ENCODE results near the gene ARFIP1.

Gene ARFIP1

DNA sequence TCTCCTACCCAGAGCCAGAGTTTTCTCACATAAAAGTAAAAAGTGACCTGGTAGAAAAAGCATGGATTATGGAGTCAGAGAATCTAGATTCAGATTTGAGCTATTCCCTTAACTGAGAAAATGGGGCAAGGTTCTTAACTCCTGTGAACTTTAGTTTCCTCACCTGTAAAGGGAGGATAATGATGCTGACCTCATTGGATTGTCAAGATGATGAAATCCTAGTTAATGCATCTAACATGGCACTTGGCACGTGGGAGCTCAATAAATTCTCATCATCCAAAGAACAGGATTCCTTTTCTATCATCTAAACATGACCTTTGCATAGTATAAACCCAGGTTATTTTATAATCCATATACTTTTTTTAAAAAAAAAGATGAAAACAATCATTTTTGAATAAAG is 175.0 kb downstream of the ARFIP1 start:
- Histone ChIP-seq H3K4me3 (no peak overlapping the region), H3K36me3 (no peaks in the 10 kb centered on the region), H3K9ac (no peak overlapping the region), H3K27ac (no peak overlapping the region), H3K4me1 (peaks cover 7% of the 10 kb centered on the region; the same call in 1 of the 2 replicates), H4K20me1 (no peaks in the 10 kb centered on the region), H3K27me3 (no peaks in the 10 kb centered on the region), H3K9me3 (no peaks in the 10 kb centered on the region), H3K4me2 (no peak overlapping the region)
- no peak for TF ChIP-seq Cebpa-rat (IDR thresholded peaks at IDR 0.05)

DNA sequence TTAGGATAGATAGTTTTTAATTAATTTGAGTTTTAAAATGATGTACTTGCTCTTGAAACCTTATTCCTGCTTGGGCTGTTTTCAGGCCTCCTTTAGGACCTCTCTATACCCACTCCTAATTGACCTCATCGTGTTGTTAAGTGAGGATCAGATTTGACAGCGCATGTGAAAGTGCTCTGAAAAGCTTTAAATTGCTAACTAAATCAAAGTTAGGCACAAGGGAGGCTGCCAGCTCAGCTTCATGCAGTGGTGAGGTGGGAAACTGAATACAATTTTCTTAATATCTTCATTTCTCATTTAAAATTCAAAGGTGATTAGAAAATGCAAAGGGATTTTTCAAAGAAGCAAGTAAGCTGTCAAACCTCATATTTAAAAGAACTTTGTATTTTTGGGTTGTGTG is 176.4 kb downstream of the ARFIP1 start:
- peak overlapping the region; percentile 32; the same call in 1 of the 2 replicates for H3K4me2 ChIP-seq
- H3K36me3 ChIP-seq: no peaks in the 10 kb centered on the region
- TF ChIP-seq Cebpa-rat (IDR thresholded peaks at IDR 0.05): no peak
- no peak overlapping the region for H3K4me3 ChIP-seq
- H3K27me3 ChIP-seq: no peaks in the 10 kb centered on the region
- H3K9ac ChIP-seq: no peak overlapping the region
- H4K20me1 ChIP-seq: no peaks in the 10 kb centered on the region
- H3K9me3 ChIP-seq: no peaks in the 10 kb centered on the region
- H3K27ac ChIP-seq: no peak overlapping the region
- peaks cover 7% of the 10 kb centered on the region; the same call in 1 of the 2 replicates for H3K4me1 ChIP-seq

DNA sequence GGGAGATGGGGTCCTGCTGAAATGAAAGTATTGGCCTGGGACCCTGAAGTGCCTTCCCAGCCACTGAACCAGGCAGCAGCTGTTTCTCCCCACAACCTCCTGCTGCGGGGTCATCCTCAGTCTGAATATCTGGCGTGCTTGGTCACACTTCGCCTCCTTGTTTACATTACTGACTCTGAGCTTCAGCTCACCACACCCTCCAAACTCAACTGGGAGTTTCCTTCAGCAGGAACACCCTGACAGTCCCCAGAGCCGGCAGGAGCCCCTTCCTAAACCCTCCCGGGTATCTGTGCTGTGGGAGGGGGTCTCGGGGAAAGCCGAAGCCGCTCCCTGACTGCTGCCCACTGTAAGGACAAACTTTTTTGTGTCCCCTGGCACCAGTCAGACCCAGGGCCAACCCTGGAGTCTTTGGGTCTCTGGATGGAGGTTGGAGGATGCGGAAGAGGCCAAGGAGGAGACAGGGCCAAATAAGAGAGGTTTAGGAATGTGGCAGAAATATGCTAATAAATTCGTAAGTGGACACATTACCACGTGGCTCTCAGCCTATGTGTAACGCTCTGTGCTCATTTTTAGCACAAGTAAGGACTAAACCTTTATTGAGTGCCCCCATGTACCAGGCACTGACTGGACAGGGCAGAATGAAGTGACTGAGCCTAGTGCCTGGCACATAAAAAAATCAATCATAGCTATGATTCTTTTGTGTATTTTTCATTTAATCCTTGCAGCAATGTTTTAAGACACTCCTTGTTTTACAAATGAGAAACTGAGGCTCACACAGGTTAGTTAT is 177.1 kb downstream of the ARFIP1 start:
- Histone ChIP-seq H4K20me1 (no peaks in the 10 kb centered on the region), H3K27ac (no peak overlapping the region), H3K4me3 (no peak overlapping the region), H3K4me2 (peak overlapping the region; percentile 32; the same call in 1 of the 2 replicates), H3K36me3 (no peaks in the 10 kb centered on the region), H3K9me3 (no peaks in the 10 kb centered on the region), H3K9ac (no peak overlapping the region), H3K27me3 (no peaks in the 10 kb centered on the region), H3K4me1 (peaks cover 7% of the 10 kb centered on the region; the same call in 1 of the 2 replicates)
- no peak for TF ChIP-seq Cebpa-rat (IDR thresholded peaks at IDR 0.05)

DNA sequence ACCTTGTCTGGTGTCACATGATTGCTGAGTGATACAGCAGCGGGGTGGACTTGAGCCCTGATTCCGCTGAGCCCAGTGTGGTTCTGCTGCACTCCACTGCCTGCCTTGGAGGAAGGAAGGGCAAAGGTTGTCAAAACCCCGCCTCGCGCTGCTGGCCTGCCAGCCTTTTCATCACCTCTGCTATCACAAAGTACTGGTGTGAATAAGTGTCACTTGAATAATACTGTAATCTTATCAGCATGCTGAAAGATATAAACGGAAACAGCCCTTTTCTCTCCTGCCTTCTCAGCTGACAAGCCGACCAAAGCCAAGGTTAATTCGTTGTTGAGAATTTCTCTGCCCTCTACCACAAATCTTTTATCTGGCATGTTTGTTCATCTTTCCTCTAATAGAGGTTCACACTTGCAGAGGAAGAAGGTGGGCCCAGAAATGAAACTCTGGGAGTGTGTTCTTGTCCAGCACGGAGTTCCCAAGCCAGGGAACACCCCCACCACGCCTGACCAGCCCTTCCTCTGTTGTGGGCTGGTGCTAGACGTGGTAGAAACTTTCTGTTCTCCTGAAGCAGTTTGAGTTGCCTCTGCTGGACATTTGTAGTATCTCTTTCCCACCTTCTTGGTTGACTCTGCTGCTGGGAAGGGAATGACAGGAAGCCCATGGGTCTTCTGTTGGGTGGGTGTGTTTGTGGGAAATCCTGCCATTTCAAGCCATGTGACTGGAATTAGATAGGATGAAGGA is 177.8 kb downstream of the ARFIP1 start:
- H3K4me1 ChIP-seq: peaks cover 7% of the 10 kb centered on the region; the same call in 1 of the 2 replicates
- no peak overlapping the region for H3K4me2 ChIP-seq
- H3K27ac ChIP-seq: no peak overlapping the region
- no peak for TF ChIP-seq Cebpa-rat (IDR thresholded peaks at IDR 0.05)
- no peak overlapping the region for H3K4me3 ChIP-seq
- no peak overlapping the region for H3K9ac ChIP-seq
- H3K9me3 ChIP-seq: no peaks in the 10 kb centered on the region
- H4K20me1 ChIP-seq: no peaks in the 10 kb centered on the region
- no peaks in the 10 kb centered on the region for H3K27me3 ChIP-seq
- H3K36me3 ChIP-seq: no peaks in the 10 kb centered on the region

DNA sequence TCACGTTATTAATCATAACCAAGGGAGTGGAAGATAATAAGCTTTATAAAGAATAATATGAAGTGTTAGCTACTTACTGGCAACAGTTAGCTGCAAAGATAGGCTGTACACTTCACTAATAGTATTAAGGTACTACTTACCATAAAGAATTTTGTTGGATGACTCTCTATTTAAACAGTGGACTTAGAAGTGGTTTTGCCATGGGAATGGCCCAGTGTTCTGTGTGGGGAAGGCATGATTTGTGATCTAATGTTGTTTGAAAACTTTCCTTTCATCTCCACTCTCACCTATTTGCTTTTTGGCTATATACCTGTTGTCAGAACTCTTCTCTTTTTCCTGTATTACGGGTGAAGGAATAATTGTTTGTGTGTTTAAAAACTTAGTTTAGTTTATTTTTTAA is 179.3 kb downstream of the ARFIP1 start:
- no peaks in the 10 kb centered on the region for H4K20me1 ChIP-seq
- H3K9me3 ChIP-seq: no peaks in the 10 kb centered on the region

DNA sequence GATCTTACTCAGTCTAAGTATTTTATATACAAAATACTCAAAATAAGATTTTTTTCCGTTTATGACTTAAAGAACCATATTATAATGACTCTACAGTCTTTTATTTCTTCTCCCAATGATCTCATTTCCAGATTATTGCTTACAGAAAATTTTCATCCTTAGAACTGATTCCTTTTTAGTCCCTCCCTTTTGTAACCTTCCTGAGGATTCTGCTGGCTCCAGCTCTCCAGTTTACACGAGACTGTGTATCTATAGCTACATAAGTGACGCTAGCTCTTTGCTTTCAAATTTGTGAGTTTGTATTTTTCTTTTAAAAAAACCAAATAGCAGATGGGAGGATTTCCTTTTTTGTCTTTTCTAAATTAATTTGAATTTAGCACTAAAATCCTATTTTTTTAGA is 180.3 kb downstream of the ARFIP1 start:
- no peak for TF ChIP-seq Cebpa-rat (IDR thresholded peaks at IDR 0.05)
- Histone ChIP-seq H3K27me3 (no peaks in the 10 kb centered on the region), H4K20me1 (no peaks in the 10 kb centered on the region), H3K4me3 (no peak overlapping the region), H3K36me3 (no peaks in the 10 kb centered on the region), H3K9me3 (no peaks in the 10 kb centered on the region), H3K4me2 (no peak overlapping the region), H3K4me1 (peaks cover 7% of the 10 kb centered on the region; the same call in 1 of the 2 replicates), H3K27ac (no peak overlapping the region), H3K9ac (no peak overlapping the region)

More for the DNA sequence above, 179.3 kb downstream of the ARFIP1 start:
- Histone ChIP-seq H3K4me3 (no peak overlapping the region), H3K27ac (no peak overlapping the region), H3K27me3 (no peaks in the 10 kb centered on the region), H3K36me3 (no peaks in the 10 kb centered on the region), H3K4me2 (no peak overlapping the region), H3K9ac (no peak overlapping the region), H3K4me1 (peaks cover 7% of the 10 kb centered on the region; the same call in 1 of the 2 replicates)
- no peak for TF ChIP-seq Cebpa-rat (IDR thresholded peaks at IDR 0.05)

DNA sequence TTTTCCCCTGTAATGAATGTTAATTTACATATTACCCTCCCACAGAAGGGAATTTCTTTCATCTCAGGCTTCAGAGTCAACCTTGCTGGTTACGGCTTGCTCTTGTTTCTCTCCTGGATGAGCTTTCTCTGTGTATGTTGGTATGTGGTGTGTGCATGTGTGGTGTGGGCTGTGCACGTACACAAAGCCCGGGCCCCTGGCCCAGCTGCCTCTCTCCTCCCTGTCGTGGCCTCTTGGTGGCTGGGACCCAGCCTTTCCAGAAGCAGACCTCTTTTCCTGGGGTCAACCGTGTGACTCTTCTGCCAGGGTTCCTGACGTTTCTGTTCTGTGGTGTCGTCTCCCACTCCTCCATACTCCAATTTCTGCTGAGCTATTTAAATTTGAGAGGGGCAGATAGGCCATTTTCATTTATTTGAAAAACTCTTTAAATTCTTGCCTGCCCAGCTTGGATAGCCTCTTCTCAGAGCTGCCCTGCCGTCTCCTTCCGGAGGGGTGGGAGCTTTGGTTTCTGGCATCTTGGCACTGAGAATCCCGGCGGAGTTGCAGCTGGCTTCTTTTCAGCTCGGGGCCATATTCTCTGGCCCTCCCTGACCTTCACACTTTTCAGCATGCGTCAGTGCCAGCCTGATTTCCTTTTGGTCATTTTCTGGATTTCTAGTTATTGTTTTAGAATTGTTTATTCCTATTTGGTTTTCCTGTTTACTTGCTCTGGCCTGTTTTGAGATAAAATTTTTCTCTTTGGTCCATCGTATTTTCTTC is 181.4 kb downstream of the ARFIP1 start:
- Histone ChIP-seq H3K9ac (no peak overlapping the region), H3K4me1 (peaks cover 7% of the 10 kb centered on the region; the same call in 1 of the 2 replicates), H3K27ac (no peak overlapping the region), H3K4me2 (no peak overlapping the region), H3K4me3 (no peak overlapping the region), H3K27me3 (no peaks in the 10 kb centered on the region), H3K9me3 (no peaks in the 10 kb centered on the region), H3K36me3 (no peaks in the 10 kb centered on the region), H4K20me1 (no peaks in the 10 kb centered on the region)
- TF ChIP-seq Cebpa-rat (IDR thresholded peaks at IDR 0.05): no peak

DNA sequence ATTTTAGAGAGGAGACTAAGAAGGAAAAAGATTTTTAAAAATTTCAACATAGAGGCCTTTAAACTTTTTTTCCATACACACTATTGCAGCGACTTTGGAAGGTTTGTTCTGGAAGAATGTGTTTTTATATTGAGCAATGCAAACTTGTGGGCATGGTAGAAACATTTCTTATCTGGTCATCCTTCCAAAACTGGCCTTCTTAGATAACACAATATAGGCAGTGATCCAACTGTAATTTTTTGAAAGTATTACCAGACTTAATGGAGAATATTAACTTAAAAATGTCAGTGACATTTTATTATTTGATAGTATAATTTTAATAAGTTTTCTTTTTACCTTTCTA is 182.0 kb downstream of the ARFIP1 start:
- H3K9ac ChIP-seq: no peak overlapping the region
- H3K27me3 ChIP-seq: no peaks in the 10 kb centered on the region
- H3K4me2 ChIP-seq: no peak overlapping the region
- no peaks in the 10 kb centered on the region for H3K36me3 ChIP-seq
- peaks cover 4% of the 10 kb centered on the region for H3K4me1 ChIP-seq
- H4K20me1 ChIP-seq: no peaks in the 10 kb centered on the region
- no peak overlapping the region for H3K4me3 ChIP-seq
- no peak overlapping the region for H3K27ac ChIP-seq
- H3K9me3 ChIP-seq: no peaks in the 10 kb centered on the region
- no peak for TF ChIP-seq Cebpa-rat (IDR thresholded peaks at IDR 0.05)
